HG02938 (cell line): ENCODE data around the gene TMEM225B.
"Not testable (repeated sequence)": the region's sequence is repeated elsewhere in the genome, so short reads cannot be mapped to it uniquely, and the experiment has no call there.

Experiments
- ATAC-seq: cut with Tn5 transposase; IDR thresholded peaks from one replicate; pipeline ENCODE4 v1.9.1; 2021; ENCODE audit warnings: mild to moderate bottlenecking, moderate library complexity; ENCODE audit not compliant: unreplicated experiment

The TMEM225B gene

DNA sequence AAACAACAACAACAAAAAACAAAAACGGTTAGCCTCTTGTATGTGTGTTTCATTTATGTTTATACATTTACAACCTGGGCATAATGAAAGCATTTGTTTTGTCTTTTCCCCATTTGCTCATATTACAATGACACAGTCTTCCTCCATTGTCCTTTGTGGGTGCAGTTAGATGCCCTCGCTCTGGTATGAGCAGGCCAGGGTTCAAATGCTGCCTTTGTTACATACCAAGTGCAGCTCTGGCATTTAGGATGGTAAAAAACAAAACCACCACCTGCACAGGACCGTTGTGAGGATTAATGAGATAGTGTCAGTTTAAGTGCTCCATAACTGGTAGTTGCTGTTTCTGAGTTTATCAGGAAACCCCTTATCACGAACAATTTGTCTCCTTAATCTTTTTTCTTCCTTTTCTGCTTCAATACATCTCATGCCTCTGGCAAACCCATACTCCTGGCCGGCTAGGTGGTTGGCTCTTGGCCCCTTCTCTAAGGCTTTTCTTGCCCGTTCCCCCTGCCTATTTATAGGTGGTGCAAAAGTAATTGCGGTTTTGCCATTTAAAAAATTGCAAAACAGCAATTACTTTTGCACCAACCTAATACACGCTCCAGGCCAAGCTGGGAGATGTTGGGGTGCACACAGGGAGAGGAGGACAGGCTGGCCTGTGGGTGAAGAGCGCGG, 18.6 kb upstream of the TMEM225B start:
- ATAC-seq, result no peak

DNA sequence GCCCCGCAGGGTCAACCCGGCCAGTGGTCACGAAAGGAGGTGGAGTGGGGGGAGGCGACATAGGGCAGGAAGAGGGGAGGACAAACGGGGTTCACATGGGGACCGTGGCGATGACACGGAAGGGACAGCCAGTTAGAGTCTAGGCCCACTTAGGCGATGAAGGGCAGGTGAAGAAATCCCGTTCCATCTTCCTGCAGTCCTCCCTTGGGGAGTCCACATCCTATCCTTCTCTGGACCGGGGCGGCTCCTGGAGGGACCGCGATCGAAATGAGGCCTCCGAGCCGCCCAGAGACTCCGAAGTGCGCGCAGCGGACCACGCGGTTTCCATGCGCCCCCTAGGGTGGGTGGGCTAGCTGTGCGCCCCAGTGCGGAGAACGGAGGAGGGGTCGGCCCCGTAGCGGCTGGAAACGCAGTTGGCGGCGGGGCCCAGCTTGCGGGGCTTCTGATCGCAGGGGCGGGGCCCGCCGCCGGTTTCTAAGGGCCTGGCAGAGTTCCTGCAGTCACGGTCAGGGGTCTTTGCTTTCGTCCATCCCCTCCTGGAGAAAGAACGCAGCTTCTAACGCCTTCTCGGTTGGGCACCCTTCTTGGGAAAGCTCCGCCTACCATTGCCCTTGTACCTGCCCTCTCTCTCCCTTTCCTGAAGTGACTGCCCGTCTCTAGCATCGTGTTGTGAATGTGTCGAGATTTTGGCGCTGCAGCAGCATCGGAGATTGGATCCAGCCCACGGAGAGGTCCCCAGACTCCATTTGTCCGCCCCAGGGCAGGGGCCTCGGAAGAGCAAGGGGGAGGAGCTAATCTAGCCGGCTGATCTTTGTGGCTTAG, 17.9 kb upstream of the TMEM225B start:
- ATAC-seq, result no peak

DNA sequence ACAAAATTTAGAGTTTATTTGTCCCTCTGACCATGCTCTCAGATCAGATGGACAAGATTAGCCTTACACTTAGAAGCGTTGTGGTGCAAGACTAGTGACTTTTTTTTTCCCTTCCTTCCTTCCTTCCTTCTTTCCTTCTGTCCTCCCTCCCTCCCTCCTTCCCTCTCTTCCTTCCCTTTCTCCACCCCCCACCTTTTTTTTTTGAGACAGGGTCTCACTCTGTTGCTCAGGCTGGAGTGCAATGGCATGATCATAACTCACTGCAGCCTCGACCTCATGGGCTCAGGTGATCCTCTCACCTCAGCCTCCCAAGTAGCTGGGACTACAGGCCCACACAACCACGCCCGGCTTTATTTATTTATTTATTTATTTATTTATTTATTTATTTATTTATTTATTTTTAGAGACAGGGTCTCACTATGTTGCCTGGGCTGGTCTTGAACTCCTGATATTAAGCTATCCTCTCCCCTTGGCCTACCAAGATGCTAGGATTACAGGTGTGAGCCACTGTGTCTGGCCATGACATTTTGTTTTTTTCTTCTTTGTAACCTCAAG, 17.2 kb upstream of the TMEM225B start:
- ATAC-seq, result not testable (repeated sequence)

DNA sequence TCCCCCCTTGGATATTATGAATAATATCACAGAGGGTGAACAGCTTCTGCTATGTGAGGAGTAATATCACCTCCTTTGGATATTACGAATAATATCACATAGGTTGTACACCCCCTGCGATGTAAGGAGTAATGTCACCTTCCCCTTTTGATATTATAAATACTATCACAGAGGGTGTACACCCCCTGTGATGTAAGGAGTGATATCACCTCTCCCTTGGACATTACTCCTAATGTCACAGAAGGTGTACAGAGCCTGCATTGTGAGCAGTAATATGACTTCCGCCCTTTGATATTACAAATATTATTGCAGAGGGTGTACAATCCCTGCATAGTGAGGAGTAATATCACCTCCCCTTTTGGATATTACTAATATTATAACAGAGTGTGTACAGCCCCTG, 9.2 kb upstream of the TMEM225B start:
- no peak for ATAC-seq

DNA sequence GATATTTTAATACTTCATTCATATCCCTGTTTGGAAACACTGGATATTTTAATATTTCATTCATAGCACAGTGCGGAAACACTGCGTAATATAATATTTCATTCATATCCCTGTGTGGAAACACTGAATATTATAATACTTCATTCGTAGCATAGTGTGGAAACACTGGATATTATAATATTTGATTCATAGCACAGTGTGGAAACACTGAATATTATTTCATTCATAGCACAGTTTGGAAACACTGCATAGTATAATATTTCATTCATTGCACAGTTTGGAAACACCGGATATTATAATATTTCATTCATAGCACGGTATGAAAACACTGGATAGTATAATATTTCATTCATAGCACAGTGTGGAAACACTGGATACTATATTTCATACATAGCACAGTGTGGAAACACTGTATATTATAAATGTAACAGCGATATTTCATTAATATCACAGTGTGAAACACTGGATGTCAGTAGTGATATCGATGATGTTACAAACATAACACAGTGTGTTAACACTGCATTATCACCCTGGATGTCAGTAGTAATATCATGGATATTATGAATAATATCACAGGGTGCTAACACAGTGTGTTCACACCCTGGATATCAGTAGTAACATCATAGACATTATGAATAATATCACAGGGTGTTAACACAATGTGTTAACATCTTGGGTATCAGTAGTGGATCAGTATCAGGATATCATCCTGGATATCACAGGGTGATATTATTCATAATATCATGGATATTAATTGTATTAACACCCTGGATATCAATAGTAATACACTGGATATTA, 2.9 kb upstream of the TMEM225B start:
- ATAC-seq, result no peak

DNA sequence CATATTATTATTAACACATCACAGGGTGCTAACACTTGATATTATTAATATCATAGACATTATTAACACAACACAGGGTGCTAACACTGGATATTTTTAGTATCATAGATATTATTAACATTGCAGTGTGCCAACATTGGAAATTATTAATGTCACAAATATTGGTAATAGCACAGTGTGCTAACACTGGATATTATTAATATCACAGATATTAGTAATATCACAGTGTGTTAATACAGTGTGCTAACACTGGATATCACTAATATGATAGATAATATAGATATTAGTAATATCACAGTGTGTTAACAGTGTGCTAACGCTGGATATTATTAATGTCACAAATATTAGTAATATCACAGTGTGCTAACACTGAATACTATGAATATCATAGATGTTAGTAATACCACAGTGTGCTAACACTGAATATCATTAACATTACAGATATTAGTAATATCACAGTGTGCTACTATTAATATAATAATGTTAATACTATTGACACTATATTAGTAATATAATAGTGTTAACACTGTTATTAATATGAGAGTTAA, 1.6 kb upstream of the TMEM225B start:
- ATAC-seq, result no peak

DNA sequence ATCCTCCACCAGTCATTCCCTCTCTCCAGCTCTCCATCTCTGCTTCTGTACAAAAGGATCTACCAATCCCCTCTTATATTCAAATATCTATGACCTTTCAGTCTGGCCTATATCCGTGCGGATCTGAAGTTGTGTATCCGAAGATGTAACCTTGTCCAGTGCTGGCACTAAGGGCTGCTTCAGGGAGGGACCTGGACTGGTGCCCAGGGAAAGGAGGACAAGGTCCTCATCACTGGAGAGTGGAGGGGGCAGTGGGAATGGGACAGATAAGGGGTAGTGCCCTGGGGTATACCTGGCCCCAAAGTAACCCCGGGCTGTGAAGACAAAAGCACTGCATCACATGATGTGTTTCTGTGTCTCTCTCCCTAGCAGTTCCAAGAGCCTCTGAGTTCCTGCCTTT, 1.8 kb downstream of the TMEM225B start:
- ATAC-seq, result no peak

DNA sequence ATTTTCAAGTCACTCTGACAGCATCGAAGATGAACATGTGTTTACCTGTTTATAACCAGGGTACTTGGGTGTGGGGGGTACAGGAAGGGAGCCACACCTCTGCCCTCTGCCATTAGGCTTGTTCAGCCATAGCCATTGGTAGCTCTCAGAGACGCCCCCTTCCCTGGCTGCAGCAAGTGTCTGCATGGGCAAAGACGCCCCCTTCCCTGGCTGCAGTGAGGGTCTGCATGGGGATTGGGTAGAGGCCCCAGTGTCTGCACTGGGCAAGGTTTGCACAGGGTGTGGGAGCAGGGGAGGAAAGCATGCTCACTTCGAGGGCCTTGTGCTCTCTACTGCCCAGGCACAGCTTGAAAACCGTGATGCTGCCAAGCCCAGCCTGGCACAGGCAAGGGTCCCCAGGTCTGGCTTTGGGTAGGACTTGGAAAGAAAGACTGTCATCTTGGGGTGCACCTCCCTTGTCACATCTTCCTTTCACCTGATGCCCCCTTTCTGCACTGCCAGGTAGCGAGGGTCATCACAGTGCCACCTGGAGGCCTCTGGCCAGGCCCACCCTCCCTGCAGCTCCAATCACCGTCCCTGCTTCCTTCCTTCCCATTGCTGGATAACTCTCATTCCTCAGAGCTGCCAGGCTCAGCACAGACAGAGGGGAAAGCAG, 3.7 kb downstream of the TMEM225B start:
- no peak for ATAC-seq

DNA sequence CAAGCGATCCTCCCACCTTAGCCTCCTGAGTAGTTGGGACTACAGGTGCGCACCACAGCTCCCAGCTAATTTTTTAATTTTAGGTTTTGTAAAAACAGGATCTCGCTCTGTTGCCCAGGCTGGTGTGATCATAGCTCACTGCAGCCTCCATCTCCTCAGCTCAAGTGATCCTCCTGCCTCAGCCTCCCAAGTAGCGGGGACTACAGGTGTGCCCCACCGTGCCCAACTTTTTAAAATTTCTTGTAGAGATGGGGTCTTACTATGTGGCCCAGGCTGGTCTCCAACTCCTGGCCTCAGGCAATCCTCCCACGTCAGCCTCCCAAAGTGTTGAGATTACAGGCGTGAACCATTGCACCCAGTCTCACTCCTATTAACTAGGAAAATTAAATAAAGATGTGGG, 7.5 kb downstream of the TMEM225B start:
- no peak for ATAC-seq

DNA sequence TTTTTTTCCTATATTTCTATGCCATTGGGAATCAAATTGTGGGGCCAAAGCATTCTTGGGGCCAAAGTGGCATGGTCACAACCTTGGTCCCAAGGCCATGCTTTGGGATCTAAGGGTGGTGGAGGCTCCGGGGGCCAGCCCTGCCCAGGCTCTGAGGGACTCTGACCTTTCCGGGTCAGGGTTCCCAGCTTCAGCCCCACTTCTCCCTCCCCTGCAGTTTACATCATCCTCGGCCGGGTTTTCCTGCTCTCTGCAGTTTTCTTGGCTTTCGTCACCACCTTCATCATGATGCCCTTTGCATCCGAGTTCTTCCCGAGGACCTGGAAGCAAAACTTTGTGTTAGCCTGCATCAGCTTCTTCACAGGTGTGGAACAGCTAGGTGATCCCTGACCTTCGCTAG, 8.5 kb downstream of the TMEM225B start:
- ATAC-seq, result no peak

DNA sequence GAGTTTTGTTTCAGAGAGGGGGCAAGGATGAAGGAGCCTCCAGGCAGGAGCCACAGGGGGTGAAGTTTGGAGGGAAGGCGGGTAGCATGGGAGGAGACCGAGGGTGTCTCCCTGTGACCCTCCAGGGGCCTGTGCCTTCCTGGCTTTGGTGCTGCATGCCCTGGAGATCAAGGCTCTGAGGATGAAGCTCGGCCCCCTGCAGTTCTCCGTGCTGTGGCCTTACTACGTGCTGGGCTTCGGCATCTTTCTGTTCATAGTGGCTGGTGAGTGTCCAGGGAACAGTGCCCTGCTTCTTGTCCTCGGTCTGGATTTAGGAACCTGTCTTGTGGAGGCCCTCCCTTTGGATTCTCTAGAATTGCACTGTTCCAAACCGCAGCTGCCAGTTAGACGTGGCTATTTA, 9.5 kb downstream of the TMEM225B start:
- no peak for ATAC-seq

DNA sequence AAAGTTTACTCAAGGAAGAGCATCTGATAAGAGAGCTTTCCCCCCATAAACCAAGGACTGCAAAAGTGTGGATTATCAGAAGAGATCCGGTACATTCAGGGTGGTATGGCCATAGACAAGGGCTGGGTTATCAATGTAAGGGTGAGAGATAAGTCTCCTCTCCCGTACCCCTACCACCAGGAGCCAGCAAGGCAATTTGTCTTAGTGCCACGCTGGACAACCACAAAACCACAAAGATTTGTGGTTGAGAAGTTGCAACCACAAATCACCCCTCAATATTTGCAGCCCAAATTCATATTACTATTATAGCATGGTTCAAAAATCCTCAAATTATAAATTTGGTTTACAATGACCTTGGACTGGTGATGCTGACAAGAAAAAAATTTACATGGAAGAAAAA, 16.4 kb downstream of the TMEM225B start:
- no peak for ATAC-seq

DNA sequence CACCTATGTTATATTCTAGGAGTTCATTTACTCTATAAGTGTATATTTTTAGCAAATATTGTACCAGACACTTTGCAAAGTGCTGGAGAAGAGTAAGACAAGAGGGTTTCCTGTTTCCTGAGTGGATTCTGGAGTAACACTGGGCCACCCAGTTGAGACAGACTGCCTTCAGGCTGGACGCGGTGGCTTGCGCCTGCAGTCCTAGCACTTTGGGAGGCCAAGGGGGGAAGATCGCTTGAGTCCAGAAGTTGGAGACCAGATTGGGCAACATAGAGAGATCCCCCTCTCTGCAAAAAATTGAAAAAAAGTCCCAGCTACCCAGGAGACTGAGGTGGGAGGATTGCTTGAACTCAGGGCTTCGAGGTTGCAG, 17.9 kb downstream of the TMEM225B start:
- no peak for ATAC-seq

DNA sequence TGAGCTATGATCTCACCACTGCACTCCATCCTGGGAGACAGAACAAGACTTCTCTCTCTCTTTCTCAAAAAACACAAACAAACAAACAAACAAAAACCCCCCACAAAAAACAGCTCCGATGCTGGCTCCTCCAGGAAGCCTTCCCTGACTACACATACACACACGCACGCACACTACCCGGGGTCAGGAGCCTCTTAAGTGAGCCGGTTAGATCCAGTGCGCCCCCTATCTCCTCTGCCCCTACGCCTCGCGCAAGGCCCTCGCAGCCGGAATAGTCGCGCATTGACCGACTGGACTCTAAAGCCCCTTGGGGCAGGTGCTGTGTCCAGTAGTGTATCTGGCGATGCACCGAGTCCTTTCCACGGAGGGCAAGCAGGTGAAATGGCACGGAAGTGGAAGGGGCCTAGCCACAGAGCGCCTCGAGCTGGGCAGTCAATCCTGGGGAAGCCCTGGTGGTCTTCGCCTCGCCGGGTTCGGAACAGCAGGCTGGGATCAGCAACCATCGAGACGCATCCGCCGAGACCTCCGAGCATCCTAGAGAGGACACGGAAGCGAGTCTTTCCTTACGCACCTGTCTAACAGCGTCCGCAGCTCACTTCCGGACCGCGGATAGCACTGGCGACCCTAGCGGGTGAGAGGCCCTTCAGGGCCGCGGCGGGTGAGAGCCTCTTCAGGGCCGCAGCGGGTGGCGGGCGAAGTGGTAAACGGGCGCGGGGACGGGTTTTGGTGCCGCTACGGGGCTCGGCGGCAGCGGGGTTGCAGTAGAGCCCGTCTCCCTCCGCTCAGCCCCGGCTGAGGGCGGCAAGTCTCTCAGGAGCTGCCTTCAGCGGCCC, 18.5 kb downstream of the TMEM225B start, which contains the start of gene ZSCAN25:
Gene ZSCAN25 (plus strand): TSS at position 588 of the 833 bp plus-strand sequence. CDS start 2,661 bp downstream, outside the sequence.
- ATAC-seq, result peak; percentile 74

DNA sequence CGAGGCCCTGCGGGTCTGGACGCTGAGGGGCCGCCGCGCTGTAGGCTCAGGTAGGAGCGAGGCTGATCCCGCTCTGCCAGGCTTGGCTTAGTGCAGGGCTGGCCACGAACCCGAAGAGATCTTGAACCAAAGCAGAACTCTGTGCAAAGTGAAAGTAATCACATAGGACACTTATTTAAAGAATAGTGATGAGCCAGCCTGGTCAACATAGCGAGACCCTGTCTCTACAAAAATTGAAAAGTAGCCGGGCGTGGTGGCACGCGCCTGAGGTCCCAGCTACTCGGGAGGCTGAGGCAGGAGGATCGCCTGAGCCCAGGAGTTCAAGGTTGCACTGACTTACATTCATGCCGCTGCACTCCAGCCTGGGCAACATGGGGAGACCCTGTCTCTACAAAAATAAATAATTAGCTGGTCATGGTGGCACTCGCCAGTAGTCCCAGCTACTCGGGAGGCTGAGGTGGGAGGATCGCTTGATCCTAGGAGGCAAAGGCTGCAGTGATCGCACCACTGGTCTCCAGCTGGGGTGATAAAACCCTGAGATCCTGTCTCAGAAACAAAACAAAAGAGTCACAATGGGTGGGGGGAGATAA, 19.2 kb downstream of the TMEM225B start:
- peak; percentile 38 for ATAC-seq

DNA sequence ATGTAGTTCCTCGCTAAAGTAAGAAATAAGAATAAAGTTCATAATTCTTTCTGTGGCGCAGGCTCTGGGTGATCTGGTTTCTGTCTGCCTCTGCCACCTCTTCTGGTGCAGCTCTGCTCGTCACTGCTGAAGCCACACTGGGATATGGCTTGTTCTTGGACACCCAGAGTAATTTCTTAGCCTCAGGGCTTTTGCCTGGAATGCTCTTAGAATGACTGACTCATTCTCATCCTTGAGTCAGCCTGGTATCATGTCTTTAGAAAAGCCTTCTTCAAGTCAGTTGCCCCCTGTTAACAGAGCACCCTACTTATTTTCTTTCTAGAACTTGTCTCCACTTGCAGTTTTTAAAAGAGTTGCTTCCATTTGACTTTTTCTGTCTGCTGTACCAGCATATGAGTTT, 20.7 kb downstream of the TMEM225B start:
- no peak for ATAC-seq

DNA sequence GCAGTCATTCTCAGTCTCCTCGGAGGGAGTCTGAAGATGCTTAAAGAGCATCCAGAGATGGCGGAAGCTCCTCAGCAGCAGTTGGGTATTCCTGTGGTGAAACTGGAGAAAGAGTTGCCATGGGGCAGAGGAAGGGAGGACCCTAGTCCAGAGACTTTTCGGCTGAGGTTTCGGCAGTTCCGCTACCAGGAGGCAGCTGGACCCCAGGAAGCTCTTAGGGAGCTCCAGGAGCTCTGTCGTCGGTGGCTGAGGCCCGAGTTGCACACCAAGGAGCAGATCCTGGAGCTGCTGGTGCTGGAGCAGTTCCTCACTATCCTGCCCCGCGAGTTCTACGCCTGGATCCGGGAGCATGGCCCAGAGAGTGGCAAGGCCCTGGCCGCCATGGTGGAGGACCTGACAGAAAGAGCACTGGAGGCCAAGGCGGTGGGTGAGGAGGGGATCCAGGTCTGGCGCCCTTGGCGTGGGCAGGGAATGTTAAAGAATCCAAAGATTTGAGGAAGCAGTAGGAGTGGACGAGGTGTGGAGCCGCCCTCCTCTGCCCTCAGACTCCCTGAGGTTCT, 21.6 kb downstream of the TMEM225B start:
- ATAC-seq, result no peak

DNA sequence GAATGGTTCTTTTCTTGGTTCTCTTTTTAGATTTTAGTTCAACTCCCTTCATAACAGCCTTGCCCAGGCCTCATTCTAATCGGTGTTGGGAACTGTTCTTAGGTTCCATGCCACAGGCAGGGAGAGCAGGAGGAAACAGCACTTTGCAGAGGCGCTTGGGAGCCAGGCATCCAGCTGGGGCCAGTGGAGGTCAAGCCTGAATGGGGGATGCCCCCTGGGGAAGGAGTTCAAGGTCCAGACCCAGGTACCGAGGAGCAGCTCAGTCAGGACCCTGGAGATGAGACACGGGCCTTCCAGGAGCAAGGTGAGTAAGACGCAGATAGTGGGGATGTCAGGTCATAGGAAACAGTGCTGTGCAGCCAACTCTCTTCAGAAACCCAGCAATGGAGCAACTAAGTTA, 23.2 kb downstream of the TMEM225B start:
- ATAC-seq, result no peak

DNA sequence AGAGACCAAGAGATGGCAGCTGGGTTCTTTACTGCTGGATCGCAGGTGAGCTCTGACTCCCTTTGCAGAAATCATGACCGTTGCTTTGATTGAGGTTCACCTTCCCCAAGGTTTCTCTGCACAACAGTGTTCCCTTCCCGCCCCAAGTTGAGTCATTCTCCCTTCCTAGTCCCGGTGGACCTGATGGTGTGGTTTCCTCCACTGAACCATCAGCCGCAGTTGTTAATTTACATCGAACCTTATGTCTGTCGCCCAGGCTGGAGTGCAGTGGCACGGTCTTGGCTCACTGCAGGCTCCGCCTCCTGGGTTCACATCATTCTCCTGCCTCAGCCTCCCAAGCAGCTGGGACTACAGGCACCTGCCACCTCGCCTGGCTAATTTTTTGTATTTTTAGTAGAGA, 24.5 kb downstream of the TMEM225B start:
- no peak for ATAC-seq
